GM18907 (cell line): ENCODE results near the gene H2BK1.

Experiments used
- ATAC-seq: cut with Tn5 transposase; IDR thresholded peaks from one replicate; pipeline ENCODE4 v1.9.1; 2021; ENCODE audit warnings: mild to moderate bottlenecking, moderate library complexity; ENCODE audit not compliant: unreplicated experiment

The H2BK1 gene

DNA sequence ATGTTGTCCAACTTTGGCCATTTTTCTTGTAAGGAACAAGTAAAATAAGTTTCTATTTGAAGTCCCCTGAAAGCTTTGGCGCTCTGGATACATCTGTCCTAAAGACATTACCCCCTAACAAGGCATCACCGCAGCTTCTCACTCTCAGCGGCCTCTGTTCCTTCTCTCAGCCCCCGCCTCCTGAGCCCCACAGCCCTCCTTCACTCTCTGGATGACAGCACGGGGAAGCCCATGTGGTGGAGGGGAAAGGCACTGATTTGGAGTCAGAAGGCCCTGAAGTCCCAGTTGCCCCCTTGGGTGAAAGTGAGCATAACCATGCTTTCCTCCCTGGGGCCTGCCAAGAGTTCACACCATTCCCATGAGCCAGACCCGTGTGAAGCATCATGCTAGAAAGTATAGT lies 4.6 kb downstream of the H2BK1 start:
- no peak for ATAC-seq

DNA sequence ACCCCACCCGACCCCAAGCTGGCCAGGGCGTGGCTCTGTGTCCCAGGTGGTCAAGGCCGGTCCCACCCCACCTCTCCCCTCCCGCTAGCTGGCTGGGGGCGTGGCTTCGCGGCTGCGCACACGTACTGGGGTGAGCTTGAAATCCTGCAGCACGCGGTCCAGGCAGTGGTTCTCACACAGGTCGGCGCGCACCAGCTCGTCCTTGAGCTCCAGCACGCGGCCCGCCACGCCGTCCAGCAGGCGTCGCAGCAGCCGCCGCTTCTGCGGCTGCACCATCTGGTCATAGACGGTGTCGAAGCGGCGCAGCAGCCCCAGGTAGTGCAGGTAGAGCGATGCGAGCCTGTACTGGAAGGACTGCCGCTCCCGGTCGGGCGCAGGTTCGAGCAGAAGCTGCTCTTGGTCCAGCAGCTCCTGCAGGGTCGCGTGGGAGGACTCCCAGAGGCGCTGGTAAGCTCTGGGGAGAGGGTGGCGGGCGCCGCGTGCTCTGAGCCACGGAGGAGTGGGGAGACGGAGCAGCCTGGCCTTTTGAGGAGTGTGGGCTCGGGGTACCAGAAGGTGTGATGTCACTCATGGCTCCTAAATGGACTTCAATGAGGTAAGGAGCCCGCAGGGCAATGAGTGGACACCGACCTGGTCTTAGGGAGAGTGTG lies 5.8 kb downstream of the H2BK1 start:
- no peak for ATAC-seq

DNA sequence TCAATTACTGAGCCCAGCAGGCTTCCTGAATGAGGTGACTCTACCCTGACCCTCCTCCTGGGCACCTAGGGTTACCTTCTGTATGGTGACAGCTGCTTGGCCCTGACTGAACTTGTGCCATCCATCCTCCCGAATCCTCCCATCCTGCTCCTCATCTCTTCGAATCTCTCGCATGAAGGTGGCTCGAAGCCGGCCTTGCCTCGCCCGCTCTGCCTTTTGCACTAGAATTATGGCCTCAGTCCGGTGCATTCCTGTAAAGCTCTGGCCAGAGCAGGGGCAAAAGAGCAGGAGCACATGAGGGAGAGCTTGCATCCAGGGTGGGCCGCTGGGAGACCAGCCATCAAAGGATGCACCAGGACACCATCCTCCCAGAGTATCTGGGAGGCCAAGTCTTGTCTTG lies 7.5 kb downstream of the H2BK1 start:
- ATAC-seq: no peak

DNA sequence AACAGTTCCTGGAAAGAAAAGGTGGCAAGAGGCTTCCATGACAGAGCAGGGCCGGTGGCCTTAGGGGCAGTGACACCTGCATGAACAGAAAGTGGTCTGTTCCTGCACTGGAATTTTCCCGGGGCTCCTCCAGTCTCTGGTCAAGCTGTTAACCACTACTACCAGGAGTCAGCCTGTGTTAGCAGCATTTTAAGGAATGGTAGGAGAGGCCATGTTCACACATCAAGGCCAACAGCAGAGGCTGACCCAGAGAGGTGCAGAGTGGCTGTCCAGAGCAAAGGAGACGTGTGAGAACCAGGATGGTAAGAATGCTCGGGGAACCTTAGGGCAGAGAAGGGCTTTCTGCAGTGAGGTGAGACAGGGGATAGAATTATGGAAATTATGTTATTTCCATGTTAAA lies 8.5 kb downstream of the H2BK1 start:
- ATAC-seq: no peak

DNA sequence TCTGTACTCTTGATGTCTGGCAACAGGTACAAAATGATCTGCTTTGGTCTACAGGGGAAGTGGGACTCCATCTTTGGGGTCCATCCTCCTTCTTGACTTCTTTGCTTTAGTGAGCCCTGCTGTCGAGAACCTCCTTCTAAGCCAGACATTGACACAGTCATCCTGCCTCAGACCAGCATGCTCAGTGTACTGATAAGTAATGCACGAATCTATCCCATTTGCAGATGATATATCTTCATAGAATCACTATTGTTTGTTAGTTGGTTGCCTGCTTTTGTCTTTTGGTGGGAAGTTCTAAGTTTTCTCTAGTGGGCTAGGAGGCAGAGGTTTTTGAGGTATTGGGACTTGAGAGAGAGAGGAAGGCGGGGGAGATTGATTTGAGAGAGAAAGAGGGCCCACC lies 8.9 kb downstream of the H2BK1 start:
- ATAC-seq: no peak

DNA sequence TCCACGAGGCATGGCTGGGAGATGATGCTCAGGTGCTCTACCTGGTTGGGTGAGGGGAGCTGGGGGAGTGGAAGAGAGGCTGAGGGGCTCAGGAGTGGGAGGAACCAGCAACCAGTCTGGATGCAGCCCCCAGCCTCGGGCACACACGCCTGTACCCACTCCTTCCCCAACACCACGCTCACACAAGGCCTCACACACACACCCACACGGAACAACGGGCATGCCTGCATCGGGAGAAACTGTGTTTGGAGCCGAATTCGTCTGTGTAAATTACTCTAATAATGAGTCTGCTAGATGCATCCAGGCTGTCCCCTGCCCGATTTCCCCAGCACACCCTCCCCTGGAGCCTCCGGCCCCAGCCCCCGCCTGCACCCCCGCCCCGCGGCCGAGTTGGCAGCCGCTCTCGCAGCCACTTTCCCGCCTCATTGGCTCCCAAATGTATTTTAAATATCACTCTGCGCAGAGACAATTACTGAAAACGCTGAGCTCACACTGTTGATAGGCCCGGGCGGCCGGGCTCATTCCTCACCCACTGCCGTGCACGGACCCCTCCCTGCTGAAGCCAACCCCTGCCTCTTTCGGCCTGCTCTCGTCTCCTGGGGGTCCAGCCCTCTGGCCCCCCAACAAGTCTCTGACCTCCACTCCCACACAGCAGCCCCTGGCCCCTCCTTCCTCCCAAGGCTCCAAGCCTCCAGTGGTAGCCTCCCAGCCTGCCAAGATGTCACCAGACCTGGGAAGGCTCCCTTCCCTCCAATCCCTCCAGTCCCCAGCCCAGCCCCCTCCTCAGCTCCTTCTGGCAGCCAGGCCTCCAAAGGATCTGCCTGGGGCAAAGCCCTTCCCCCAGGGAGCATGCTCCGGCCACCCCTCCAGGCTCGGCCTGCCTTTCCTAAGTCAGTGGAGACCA lies 11.1 kb downstream of the H2BK1 start:
- no peak for ATAC-seq

DNA sequence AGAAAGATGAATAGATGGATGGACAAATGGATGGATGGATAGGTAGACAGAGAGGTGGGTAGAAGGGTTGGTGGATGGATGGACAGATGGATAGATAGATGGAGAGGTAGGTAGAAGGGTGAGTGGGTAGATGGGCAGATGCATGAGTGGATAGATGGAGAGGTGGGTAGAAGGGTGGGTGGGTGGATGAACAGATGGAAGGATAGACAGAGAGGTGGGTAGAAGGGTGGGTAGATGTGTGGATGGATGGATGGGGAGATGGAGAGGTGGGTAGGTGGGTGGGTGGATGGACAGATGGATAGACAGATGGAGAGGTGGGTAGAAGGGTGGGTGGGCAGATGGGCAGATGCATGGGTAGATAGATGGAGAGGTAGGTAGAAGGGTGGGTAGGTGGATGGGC lies 12.4 kb downstream of the H2BK1 start:
- no peak for ATAC-seq

DNA sequence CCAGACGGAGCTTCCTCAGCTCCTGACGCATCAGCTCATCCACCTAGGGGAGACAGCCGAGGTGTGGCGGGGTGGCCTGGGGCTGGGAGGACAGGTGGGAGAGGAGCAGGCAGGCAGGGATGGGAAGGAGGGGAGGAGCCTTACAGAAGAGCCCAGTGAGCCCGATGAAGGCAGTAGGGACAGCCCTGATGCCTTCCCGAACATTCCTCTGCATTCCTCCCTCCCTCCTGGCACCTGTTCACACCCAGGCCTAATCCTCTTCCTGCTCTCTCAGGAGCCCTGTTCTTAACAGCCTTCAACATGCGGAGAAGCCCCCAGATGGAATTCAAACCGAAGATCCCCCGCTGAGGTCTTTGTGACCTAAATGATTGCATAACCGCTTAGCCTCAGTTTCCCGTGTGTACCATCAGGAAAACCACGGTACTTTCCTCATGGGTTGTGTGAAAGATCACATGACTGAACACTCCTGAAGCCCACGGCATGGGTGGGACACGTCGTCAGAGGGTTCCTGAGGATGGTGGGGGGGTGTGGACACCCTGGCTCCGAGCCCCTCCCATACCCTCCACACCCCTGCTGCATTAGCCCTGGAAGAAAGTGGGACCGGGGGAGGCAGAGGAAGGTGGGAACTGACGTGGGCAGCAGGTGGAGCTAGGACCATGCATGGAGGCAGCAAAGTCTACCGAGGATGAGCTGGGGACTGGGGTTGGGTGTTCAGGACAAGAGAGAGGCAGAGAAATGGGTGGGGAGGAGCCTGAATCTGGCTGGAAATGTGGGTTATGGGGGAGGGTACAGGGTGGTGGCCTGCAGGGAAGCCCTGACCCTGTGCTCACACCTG lies 14.5 kb downstream of the H2BK1 start:
- no peak for ATAC-seq

DNA sequence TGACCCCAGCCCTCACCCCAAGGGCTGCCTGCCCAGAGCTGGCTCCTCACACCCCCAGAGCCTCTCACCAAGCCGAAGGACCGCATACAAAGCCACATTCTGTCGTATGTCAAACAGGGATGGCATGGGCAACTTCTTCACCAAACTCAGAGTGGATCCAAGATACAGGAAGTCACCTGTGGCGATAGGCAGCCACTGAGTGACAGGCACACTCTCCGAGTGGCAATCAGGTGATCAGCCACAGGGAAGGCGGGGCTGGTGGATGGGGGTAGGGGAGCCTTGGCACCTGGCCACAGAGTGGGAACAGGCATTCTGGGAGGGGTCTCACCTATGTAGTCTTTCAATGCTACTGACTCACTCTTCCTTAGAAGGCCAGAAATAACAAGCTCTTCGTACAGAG lies 16.1 kb downstream of the H2BK1 start:
- ATAC-seq: no peak

DNA sequence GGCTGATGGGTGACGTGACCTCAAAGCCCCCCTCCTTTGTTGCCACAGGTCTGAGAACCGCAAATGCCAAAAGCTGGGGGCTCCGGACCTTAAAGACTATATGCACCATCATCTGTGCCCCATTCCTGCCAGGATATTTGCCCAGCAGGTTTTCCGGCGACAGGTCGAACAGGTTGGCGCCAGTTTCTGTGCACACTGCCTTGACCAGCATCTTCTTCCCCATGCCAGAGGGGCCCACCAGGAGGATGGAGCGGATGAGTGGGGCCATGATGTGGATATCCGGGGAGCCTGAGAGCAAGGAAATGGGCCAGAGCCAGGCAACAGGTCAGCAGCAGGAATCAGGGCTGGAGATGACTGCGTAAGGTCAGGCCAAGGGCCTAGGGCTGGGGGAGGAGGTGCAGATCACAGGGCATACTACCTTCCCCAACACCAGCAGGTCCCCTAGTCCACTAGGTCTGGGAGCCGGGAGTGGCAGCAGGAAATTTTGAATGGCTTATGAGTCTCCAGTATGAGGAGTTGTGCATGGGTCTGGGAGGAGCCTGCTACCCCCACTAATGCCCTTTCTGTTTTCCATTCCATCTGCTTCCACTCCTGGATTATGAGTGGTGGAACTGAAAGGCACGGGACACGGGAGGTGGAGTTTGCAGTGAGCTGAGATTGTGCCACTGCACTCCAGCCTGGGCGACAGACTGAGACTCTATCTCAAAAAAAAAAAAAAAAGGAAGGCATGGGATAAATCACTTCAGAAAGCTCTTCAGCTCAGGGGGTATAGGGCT lies 16.9 kb downstream of the H2BK1 start:
- ATAC-seq: no peak

DNA sequence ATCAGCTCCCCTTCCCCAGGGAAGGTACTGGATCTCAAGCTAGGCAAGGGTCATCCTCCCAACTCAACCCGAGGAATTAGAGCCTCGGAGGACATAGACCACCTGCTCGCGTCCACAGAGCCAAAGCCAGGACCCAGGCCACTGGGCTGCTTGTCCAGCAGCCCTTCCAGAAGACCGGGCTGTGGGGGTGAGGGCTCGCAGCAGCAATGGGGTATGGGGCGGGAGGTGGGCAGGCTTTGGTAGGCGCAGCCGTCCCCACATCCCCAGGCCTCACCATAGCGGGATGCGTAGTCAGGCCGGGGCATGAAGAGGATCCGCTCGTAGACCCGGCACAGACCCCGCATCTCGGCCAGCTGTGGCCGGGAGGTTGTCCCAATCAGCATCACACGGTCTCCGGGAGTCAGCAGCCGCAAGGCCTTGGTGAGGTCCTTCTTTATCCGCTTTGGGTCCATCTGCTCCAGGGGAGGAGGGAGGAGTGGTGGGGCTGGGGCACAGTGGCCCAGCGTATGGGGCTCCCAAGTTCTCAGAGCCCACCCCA lies 18.2 kb downstream of the H2BK1 start:
- no peak for ATAC-seq

DNA sequence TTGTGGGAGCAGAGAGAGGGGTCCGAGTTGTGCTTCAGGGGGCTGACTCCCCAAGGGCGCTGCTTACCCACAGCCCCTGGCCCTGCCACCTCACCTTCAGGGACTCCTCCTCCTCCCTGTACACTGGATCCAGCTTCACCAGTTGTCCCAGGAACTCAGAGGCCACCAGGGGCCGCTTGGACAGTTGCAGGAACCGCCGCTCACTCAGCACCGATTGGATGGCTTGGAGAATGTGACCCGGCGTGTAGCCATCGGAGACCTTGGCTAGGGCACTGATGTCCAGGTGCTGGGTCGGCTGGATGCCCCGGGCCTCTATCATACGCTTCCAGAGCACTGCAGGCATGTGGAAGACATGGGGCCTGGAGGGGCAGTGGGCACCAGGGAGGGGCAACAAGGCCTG lies 18.7 kb downstream of the H2BK1 start:
- ATAC-seq: no peak

DNA sequence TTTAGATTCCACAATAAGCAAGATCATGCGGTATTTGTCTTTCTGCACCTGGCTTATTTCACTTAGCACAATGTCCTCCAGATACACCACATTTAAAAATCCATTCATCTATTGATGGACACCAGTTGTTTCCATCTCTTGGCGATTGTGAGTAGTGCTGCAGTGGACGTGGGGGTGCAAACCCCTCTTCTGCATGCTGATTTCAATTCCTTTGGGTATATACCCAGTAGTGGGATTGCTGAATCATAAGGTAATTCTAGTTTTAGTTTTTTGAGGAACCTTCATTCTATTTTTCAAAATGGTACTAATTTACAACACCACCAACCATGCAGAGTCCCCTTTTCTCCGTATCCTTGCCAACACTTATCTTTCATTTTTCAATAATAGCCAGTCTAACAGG lies 21.2 kb downstream of the H2BK1 start:
- ATAC-seq: no peak

DNA sequence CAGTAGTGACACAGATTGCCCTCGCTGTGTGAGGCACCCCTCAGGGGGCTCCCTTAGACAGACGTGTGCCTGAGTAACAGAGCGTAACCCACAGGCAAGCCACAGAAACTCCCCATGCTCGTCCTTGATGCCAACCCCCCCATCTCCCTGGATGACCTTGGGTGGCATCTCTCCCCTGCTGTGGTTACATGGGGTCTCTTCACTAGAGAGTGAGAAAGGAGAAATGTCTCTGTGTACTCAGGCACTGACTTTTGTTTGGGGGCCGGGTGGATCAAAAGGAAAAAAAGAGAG lies 22.1 kb downstream of the H2BK1 start:
- no peak for ATAC-seq

DNA sequence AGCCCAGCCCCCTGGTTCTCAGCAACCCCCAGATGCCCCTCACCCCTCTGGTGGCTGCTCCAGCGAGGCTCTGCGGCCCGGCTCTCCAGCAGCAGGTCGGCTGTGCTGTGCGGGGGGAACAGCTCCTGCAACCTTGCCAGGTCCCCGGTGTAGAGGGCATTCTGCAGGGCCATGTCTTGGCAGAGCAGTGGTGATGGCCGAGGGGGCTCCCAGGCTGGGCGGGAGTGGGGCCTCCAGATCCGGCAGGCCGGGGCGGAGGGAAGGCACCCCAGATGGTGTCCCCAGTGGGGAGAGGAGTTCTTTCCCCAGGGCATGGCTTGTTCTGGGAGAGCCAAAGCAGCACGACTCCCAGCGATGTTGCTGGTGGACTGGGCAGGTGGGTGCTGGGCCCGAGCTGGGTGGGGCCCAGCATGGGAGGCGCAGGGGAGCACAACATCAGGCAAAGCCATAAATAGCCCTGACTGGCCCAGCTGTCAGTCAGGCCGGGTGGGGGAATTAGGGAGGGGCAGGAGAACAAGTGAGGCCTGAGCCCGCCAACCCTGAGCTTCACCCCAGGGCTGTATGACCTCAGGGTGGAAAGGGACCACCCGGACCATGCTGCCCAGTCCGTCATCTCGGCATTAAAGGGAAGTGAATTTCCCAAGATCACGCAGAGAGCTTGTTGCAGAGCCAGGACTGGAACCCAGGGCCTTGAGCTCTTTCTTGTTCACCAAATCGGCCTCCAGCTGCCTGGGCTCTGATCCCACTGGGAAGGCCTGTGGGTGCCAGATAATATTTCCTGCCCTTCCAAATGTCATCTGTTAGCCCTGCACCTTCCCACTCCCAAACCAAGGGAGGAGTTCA lies 22.7 kb downstream of the H2BK1 start:
- ATAC-seq: no peak

DNA sequence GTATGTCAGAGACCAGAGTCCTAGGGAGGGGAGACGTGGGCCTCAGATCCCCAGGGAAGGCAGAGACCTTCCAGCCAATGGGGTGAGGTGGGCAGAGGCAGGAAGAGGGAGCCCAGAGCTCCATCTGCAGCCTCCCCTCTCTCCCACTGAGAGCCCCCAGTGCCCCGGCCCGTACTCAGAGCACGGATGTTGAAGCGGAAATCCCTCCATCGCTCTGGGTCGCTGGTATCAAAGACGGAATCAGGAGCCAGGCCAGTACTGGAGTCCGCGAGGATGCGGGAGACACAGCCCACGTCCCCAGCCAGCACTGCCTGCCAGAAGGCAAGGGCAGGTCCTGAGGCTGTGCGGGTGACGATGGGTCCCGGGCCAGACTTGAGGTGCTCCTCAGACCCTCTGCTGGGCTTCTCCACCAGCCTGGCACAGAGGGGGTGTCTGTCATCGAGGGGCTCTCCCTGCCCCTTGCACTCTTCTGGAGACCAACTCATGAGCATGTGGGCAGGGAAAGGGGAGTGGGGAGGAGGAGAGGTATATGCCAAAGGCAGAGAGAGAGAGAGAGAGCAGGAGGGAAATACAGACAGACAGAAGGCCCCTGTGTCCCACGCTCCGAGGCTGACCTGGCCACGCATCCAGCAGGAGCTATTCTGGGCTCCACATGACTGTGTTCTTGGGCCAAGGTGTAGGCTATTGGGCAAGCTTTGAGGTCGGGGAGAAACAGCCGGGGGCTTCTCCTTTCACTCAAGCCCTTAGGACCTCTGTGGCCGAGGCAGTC lies 23.5 kb downstream of the H2BK1 start, which contains the start of gene ASB10:
Gene ASB10 (minus strand): TSS at position 611 of the 769 bp plus-strand sequence. CDS start 120 bp downstream, at position 491.
- ATAC-seq: no peak

DNA sequence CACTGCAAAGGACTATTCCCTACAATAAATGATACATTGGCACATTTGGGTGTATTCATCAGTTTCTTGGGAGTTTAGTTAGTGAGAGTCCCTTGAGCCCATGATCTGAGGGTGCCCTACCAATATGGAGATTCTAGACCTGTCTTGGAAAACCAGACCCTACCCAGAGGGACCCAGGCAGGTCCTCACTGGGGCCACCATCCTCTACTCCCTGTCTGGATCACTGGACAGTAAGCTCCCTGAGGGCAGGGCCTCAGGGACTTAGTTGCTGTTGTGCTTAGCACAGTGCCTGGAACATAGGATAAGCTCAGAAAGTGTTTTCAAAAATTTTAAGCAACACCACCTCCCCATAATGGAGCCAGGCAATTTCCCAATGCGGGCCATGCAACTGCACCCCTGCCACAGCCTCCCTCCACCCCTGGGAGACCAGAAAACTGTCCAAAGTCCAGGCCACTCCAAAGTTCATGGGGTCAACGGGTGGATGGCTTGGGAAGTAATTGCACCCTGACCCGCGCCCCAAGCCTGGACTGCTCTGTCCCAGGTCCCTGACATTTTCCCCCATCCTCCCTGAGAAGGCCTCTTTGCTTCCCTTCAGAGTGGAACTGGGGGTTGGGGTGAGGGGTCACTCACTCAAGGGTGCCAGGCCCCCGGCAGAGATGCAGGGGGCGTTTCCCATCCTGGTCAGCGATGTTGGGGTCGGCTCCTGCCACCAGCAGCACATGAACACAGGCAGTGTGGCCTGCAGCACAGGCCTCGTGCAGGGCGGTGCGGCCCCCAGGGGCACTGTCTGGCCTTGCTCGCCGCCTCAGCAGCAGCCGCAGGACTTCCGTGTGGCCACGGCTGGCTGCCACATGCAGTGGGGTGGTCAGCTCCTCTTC lies 24.3 kb downstream of the H2BK1 start:
- no peak for ATAC-seq

DNA sequence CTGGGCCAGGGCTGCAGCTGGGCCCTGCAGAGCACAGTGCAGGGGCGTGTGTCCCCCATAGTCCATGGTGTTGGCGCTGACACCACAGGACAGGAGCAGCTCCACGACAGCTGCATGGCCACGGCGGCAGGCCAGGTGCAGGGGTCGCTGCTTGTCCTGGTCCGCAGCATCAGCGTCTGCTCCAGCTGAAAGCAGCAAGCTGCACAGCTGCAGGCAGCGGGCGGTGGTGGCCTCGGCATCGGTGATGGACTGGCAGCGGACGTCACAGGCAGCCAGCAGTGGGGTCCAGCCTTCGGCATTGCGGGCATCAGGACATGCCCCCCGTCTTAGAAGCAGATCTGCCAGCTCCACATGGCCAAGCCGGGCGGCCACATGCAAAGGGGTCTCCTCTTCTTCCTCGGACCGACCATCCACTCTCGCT lies 29.3 kb downstream of the H2BK1 start:
- no peak for ATAC-seq
